Measurements from ENCODE around the gene RGS13. TPM values are rescaled to one million over a fixed set of nuclear protein-coding genes. Genes with fewer than 3 reads are reported as not detected.
A peak's percentile ranks its signal among the peaks of the same experiment; 100 is the strongest.

Gene RGS13
- total and polyA plus RNA-seq, 5 donors from 2014 or later = 0.32 TPM; not detected in 4

GRCh38 chr1:192635041-192635440 lies 906 bp upstream of the RGS13 start:
- H3K27ac ChIP-seq (ENCODE audit: insufficient read depth, low read length, poor library complexity, severe bottlenecking) = no peak overlapping the region
- Mint-ChIP-seq H3K4me1 (peaks cover 0 to 11% (median 5%) of the 10 kb centered on the region in 4 donors), H3K27me3 (peaks cover 4% of the 10 kb centered on the region)

DNA sequence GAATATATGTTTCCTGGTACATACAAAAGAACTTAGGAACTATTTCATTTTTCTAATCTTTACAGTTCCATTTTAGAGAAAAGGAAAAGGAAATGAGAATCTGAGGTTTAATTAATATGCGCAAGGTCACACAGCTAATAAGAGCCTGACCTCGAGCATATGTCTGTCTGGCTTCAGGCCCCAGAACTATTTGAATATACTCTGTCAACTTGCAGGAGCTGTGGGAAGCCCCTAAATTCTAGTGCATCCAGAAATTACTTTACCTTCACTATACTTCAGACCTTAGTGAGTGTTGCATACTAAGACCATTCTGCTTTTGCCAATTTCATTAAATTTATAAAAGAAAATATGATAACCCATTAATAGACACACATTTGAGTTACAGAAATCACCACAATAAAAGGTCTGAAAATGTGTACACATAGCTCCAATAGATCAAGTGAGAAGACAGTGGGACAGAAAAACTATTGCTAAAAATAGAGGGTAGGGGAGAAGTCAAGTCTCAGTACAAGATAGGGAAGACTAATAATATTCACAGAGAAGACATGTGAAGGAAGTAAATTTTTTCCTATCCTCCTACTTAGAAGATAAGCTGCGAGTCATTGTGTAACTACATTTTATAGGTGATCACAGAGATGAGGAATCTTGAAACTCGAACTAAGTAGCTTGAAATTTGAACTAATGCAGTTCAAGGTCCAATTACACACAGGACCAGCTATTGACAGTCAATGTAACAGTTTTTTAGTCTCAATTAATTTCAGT lies 3.8 kb downstream of the RGS13 start:
- no peak for ATAC-seq (ENCODE audit: low read depth in 2 of 2)
- Histone ChIP-seq H3K9me3 (ENCODE audit: control insufficient read depth in 2 of 2, low read length in 2 of 2) (no peaks in the 10 kb centered on the region), H3K27ac (ENCODE audit: insufficient read depth, low read length, poor library complexity, severe bottlenecking) (no peak overlapping the region), H3K27me3 (ENCODE audit: control insufficient read depth, insufficient read depth, low read length) (no peaks in the 10 kb centered on the region), H3K4me1 (ENCODE audit: control insufficient read depth, insufficient read depth, low read length, poor library complexity, severe bottlenecking) (peaks cover 8% of the 10 kb centered on the region), H3K36me3 (ENCODE audit: control insufficient read depth, insufficient read depth, low read length) (no peaks in the 10 kb centered on the region), H3K4me3 (ENCODE audit: low read depth, low read length) (peak overlapping the region; percentile 14)
- H3K9me3 Mint-ChIP-seq = no peaks in the 10 kb centered on the region
- H3K36me3 Mint-ChIP-seq = no peaks in the 10 kb centered on the region
- peaks cover 0 to 13% (median 5%) of the 10 kb centered on the region in 4 donors for H3K4me1 Mint-ChIP-seq
- no peak overlapping the region for H3K4me3 Mint-ChIP-seq
- no peak overlapping the region for H3K27ac Mint-ChIP-seq
- peak in 1 of 3 donors; percentile 12 for DNase-seq
- no peaks in the 10 kb centered on the region for H3K27me3 Mint-ChIP-seq

More at GRCh38 chr1:192635041-192635440, 906 bp upstream of the RGS13 start:
- Histone ChIP-seq H3K4me3 (ENCODE audit: low read depth, low read length) (no peak overlapping the region), H3K4me1 (ENCODE audit: control insufficient read depth, insufficient read depth, low read length, poor library complexity, severe bottlenecking) (peaks cover 8% of the 10 kb centered on the region), H3K27me3 (ENCODE audit: control insufficient read depth, insufficient read depth, low read length) (no peaks in the 10 kb centered on the region), H3K36me3 (ENCODE audit: control insufficient read depth, insufficient read depth, low read length) (no peaks in the 10 kb centered on the region), H3K9me3 (ENCODE audit: control insufficient read depth in 2 of 2, low read length in 2 of 2) (no peaks in the 10 kb centered on the region)
- no peak overlapping the region for H3K27ac Mint-ChIP-seq
- no peak for DNase-seq
- no peaks in the 10 kb centered on the region for H3K36me3 Mint-ChIP-seq
- peaks cover 0 to 2% (median 0%) of the 10 kb centered on the region in 7 donors for H3K9me3 Mint-ChIP-seq
- no peak for ATAC-seq (ENCODE audit: low read depth in 2 of 2)
- H3K4me3 Mint-ChIP-seq = no peak overlapping the region

DNA sequence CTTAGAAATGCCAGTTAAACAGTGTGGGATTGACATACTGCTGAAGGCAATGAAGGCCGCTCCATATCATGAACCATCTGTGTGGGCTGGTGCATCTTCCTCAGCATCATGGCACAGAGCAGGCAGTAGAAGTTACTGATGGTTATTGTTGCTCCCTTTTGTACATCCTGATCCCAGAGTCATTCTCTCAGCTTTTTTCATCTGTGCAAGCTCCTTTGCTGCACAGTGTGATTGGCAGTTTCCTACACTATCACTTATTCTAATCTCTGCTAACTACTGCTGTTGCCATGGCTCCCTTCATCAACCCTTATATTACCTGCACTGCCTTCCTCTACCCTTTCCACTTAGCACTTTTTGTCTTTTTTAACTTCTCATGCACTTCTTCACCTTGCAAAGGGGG lies 16.2 kb downstream of the RGS13 start:
- Histone ChIP-seq H3K27ac (ENCODE audit: insufficient read depth, low read length, poor library complexity, severe bottlenecking) (no peak overlapping the region), H3K27me3 (ENCODE audit: control insufficient read depth, insufficient read depth, low read length) (no peaks in the 10 kb centered on the region), H3K4me1 (ENCODE audit: control insufficient read depth, insufficient read depth, low read length, poor library complexity, severe bottlenecking) (no peaks in the 10 kb centered on the region), H3K9me3 (ENCODE audit: control insufficient read depth in 2 of 2, low read length in 2 of 2) (no peaks in the 10 kb centered on the region), H3K36me3 (ENCODE audit: control insufficient read depth, insufficient read depth, low read length) (no peaks in the 10 kb centered on the region), H3K4me3 (ENCODE audit: low read depth, low read length) (no peak overlapping the region)
- no peaks in the 10 kb centered on the region for H3K36me3 Mint-ChIP-seq
- H3K4me1 Mint-ChIP-seq = peaks cover 0 to 1% (median 0%) of the 10 kb centered on the region in 4 donors
- no peak overlapping the region for H3K27ac Mint-ChIP-seq
- ATAC-seq (ENCODE audit: low read depth in 2 of 2) = no peak
- no peak overlapping the region for H3K4me3 Mint-ChIP-seq
- peaks cover 0 to 2% (median 0%) of the 10 kb centered on the region in 7 donors for H3K9me3 Mint-ChIP-seq
- no peak for DNase-seq
- H3K27me3 Mint-ChIP-seq = no peaks in the 10 kb centered on the region

DNA sequence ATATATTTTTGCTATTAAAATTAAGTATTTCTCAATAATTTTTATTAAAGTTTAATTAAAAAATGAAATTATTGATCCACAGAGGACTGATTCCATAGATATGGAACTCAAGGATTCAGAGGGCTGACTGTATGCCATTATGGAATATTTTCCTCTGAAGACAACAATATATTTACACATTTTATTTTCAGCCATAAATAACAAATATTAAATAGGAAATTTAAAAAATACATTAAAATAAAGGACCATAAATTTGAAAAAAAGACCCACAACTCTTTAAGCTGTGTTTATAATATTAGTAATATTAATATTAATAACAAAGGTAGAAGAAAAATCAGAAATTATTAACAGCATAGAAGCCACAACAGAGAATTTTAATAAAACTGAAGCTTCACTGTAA lies 18.2 kb downstream of the RGS13 start:
- Histone ChIP-seq H3K9me3 (ENCODE audit: control insufficient read depth in 2 of 2, low read length in 2 of 2) (no peaks in the 10 kb centered on the region), H3K4me3 (ENCODE audit: low read depth, low read length) (no peak overlapping the region), H3K36me3 (ENCODE audit: control insufficient read depth, insufficient read depth, low read length) (no peaks in the 10 kb centered on the region), H3K4me1 (ENCODE audit: control insufficient read depth, insufficient read depth, low read length, poor library complexity, severe bottlenecking) (no peaks in the 10 kb centered on the region), H3K27ac (ENCODE audit: insufficient read depth, low read length, poor library complexity, severe bottlenecking) (no peak overlapping the region), H3K27me3 (ENCODE audit: control insufficient read depth, insufficient read depth, low read length) (no peaks in the 10 kb centered on the region)
- DNase-seq = no peak
- ATAC-seq (ENCODE audit: low read depth in 2 of 2) = no peak
- H3K9me3 Mint-ChIP-seq = peaks cover 0 to 6% (median 0%) of the 10 kb centered on the region in 7 donors
- no peak overlapping the region for H3K27ac Mint-ChIP-seq
- H3K4me1 Mint-ChIP-seq = peaks cover 0 to 1% (median 0%) of the 10 kb centered on the region in 4 donors
- no peaks in the 10 kb centered on the region for H3K27me3 Mint-ChIP-seq
- H3K4me3 Mint-ChIP-seq = no peak overlapping the region
- H3K36me3 Mint-ChIP-seq = no peaks in the 10 kb centered on the region

GRCh38 chr1:192654591-192655251 lies 18.8 kb downstream of the RGS13 start:
- H3K27me3 Mint-ChIP-seq = no peaks in the 10 kb centered on the region
- no peak overlapping the region for H3K27ac Mint-ChIP-seq
- no peak overlapping the region for H3K27ac ChIP-seq (ENCODE audit: insufficient read depth, low read length, poor library complexity, severe bottlenecking)
- H3K4me3 ChIP-seq (ENCODE audit: low read depth, low read length) = no peak overlapping the region
- peaks cover 0 to 4% (median 0%) of the 10 kb centered on the region in 7 donors for H3K9me3 Mint-ChIP-seq
- DNase-seq = no peak
- H3K27me3 ChIP-seq (ENCODE audit: control insufficient read depth, insufficient read depth, low read length) = no peaks in the 10 kb centered on the region
- H3K9me3 ChIP-seq (ENCODE audit: control insufficient read depth in 2 of 2, low read length in 2 of 2) = no peaks in the 10 kb centered on the region
- no peak for ATAC-seq (ENCODE audit: low read depth in 2 of 2)
- no peaks in the 10 kb centered on the region for H3K36me3 Mint-ChIP-seq
- H3K4me3 Mint-ChIP-seq = no peak overlapping the region
- H3K36me3 ChIP-seq (ENCODE audit: control insufficient read depth, insufficient read depth, low read length) = no peaks in the 10 kb centered on the region
- no peaks in the 10 kb centered on the region for H3K4me1 ChIP-seq (ENCODE audit: control insufficient read depth, insufficient read depth, low read length, poor library complexity, severe bottlenecking)
- H3K4me1 Mint-ChIP-seq = peaks cover 0 to 1% (median 0%) of the 10 kb centered on the region in 4 donors

GRCh38 chr1:192657760-192658159 lies 21.8 kb downstream of the RGS13 start:
- no peak for ATAC-seq (ENCODE audit: low read depth in 2 of 2)
- H3K27ac Mint-ChIP-seq = no peak overlapping the region
- no peak overlapping the region for H3K4me3 Mint-ChIP-seq
- H3K9me3 Mint-ChIP-seq = peaks cover 0 to 5% (median 0%) of the 10 kb centered on the region in 7 donors
- no peaks in the 10 kb centered on the region for H3K4me1 Mint-ChIP-seq
- H3K36me3 ChIP-seq (ENCODE audit: control insufficient read depth, insufficient read depth, low read length) = no peaks in the 10 kb centered on the region
- no peaks in the 10 kb centered on the region for H3K9me3 ChIP-seq (ENCODE audit: control insufficient read depth in 2 of 2, low read length in 2 of 2)
- H3K27me3 ChIP-seq (ENCODE audit: control insufficient read depth, insufficient read depth, low read length) = no peaks in the 10 kb centered on the region
- no peak overlapping the region for H3K27ac ChIP-seq (ENCODE audit: insufficient read depth, low read length, poor library complexity, severe bottlenecking)
- no peaks in the 10 kb centered on the region for H3K36me3 Mint-ChIP-seq
- DNase-seq = no peak
- H3K4me1 ChIP-seq (ENCODE audit: control insufficient read depth, insufficient read depth, low read length, poor library complexity, severe bottlenecking) = no peaks in the 10 kb centered on the region
- H3K27me3 Mint-ChIP-seq = no peaks in the 10 kb centered on the region
- no peak overlapping the region for H3K4me3 ChIP-seq (ENCODE audit: low read depth, low read length)

DNA sequence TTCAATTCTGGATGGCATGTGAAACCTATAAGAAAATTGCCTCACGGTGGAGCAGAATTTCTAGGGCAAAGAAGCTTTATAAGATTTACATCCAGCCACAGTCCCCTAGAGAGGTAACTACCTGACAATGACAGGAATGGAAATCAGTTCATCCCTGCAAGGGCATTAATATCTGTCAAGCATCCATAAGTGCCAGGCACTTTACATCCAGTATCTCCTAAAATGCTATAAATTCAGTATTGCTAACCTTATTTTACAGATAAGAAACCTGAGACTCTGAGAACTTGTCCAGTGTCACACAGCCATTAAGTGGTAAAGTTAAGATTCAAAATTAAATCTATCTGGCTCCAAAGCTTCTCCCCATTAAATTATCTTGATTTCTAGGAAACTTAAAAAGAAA lies 22.3 kb downstream of the RGS13 start:
- H3K4me1 Mint-ChIP-seq = no peaks in the 10 kb centered on the region
- no peaks in the 10 kb centered on the region for H3K36me3 Mint-ChIP-seq
- Histone ChIP-seq H3K9me3 (ENCODE audit: control insufficient read depth in 2 of 2, low read length in 2 of 2) (no peaks in the 10 kb centered on the region), H3K27me3 (ENCODE audit: control insufficient read depth, insufficient read depth, low read length) (no peaks in the 10 kb centered on the region), H3K4me3 (ENCODE audit: low read depth, low read length) (no peak overlapping the region), H3K4me1 (ENCODE audit: control insufficient read depth, insufficient read depth, low read length, poor library complexity, severe bottlenecking) (no peaks in the 10 kb centered on the region), H3K36me3 (ENCODE audit: control insufficient read depth, insufficient read depth, low read length) (no peaks in the 10 kb centered on the region), H3K27ac (ENCODE audit: insufficient read depth, low read length, poor library complexity, severe bottlenecking) (no peak overlapping the region)
- H3K9me3 Mint-ChIP-seq = peaks cover 0 to 5% (median 1%) of the 10 kb centered on the region in 7 donors
- no peak for DNase-seq
- ATAC-seq (ENCODE audit: low read depth in 2 of 2) = no peak
- no peak overlapping the region for H3K27ac Mint-ChIP-seq
- no peaks in the 10 kb centered on the region for H3K27me3 Mint-ChIP-seq
- no peak overlapping the region for H3K4me3 Mint-ChIP-seq

All from CD4-positive, CD25-positive, alpha-beta regulatory T cell (primary cell).